Muscle of leg (tissue), 11 donors: ENCODE data around the gene HDX. TPM values are rescaled to one million over a fixed set of nuclear protein-coding genes. Genes with fewer than 3 reads are reported as not detected.

Experiments
- DNase-seq: peaks from one replicate; pipeline ENCODE4 v3.0.0; 2013
- H3K27ac ChIP-seq: one replicate; pipeline ENCODE4 v1.5.1; 2013; ENCODE audit warnings: mild to moderate bottlenecking, low read length, control low read depth
- H3K27me3 ChIP-seq: one replicate; pipeline ENCODE4 v1.6.1; 2013; ENCODE audit warnings: low read length; ENCODE audit not compliant: control insufficient read depth, insufficient read depth
- H3K36me3 ChIP-seq: one replicate; pipeline ENCODE4 v1.6.1; 2013; ENCODE audit warnings: low read length; ENCODE audit not compliant: control insufficient read depth, insufficient read depth
- H3K4me1 ChIP-seq: one replicate; pipeline ENCODE4 v1.6.1; 2013; ENCODE audit warnings: low read length; ENCODE audit not compliant: control insufficient read depth, insufficient read depth
- H3K4me3 ChIP-seq: one replicate; pipeline ENCODE4 v1.5.1; 2013; ENCODE audit warnings: low read length, control low read depth
- H3K9me3 ChIP-seq: replicated peaks from 2 replicates; pipeline ENCODE4 v1.6.1; 2013; ENCODE audit warnings: low read depth, low read length; ENCODE audit not compliant: control insufficient read depth
- WGBS: methylation state at CpG from one replicate; pipeline ENCODE4 v1.1.5; 2013; ENCODE audit warnings: missing lambda C conversion rate; ENCODE audit not compliant: insufficient coverage; 5-methylcytosine and 5-hydroxymethylcytosine counted together
- polyA plus RNA-seq, 8 donors: library from polyadenylated mRNA; unstranded; fragments of 120-200 nt; gene quantifications; one replicate each; pipeline versions ENCODE4 v1.2.1 to v1.2.3, GENCODE V29; 2013; ENCODE audit warnings: inconsistent platforms in 1 of 8, low replicate concordance in 1 of 8; ENCODE audit not compliant: insufficient read length in 8 of 8, insufficient read depth in 1 of 8
- total RNA-seq: library from RNA; stranded (reverse); fragments of 120-200 nt; gene quantifications from one replicate; pipeline ENCODE4 v1.2.4, GENCODE V29; 2013

The HDX gene
- total and polyA plus RNA-seq, 9 donors: 2.8 to 5.0 (median 3.7) TPM

GRCh38 chrX:84469226-84469625 is 33.0 kb downstream of the HDX start:
- Histone ChIP-seq H3K9me3 (no peaks in the 10 kb centered on the region), H3K36me3 (peaks cover 4% of the 10 kb centered on the region), H3K27ac (no peak overlapping the region), H3K4me3 (no peak overlapping the region), H3K4me1 (no peaks in the 10 kb centered on the region), H3K27me3 (no peaks in the 10 kb centered on the region)
- WGBS: no CpG with 5 or more reads among the region's 3 CpGs
- peak; percentile 17 for DNase-seq

GRCh38 chrX:84467898-84468297 is 34.4 kb downstream of the HDX start:
- no peak for DNase-seq
- Histone ChIP-seq H3K4me3 (no peak overlapping the region), H3K4me1 (no peaks in the 10 kb centered on the region), H3K9me3 (no peaks in the 10 kb centered on the region), H3K36me3 (peaks cover 4% of the 10 kb centered on the region), H3K27me3 (no peaks in the 10 kb centered on the region), H3K27ac (no peak overlapping the region)
- WGBS: no CpG with 5 or more reads among the region's 1 CpG

- WGBS: 80% methylated on average over 1 of the region's 2 CpGs
Measured at GRCh38 chrX:84453351-84454246, 48.7 kb downstream of the HDX start.

DNA sequence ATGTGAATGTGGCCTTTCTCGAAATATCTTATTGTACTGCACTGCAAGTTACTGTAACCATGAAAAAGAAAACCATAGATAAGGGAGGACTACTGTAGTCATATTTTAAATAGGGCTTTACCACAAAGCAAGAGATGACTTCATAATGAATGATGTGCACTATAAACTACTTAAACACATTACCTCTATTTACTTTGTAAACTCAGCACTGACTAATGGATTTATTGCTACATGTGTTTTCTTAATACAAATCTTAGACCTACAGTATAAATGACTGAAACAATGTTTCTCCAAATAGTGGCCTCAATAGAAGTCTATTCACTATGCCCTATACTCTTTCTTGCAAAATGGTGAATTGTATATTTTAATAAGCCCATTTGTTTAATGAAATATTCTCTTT is 61.1 kb downstream of the HDX start:
- Histone ChIP-seq H3K27me3 (no peaks in the 10 kb centered on the region), H3K9me3 (peaks cover 14% of the 10 kb centered on the region), H3K4me3 (no peak overlapping the region), H3K36me3 (no peaks in the 10 kb centered on the region), H3K27ac (no peak overlapping the region), H3K4me1 (no peaks in the 10 kb centered on the region)
- DNase-seq: no peak
- no CpG with 5 or more reads among the region's 1 CpG for WGBS

More at GRCh38 chrX:84453351-84454246, 48.7 kb downstream of the HDX start:
- peak; percentile 14 for DNase-seq
- no peaks in the 10 kb centered on the region for H3K36me3 ChIP-seq
- no peaks in the 10 kb centered on the region for H3K9me3 ChIP-seq
- no peak overlapping the region for H3K27ac ChIP-seq
- H3K4me1 ChIP-seq: no peaks in the 10 kb centered on the region
- H3K4me3 ChIP-seq: no peak overlapping the region
- H3K27me3 ChIP-seq: no peaks in the 10 kb centered on the region

- H3K9me3 ChIP-seq: no peaks in the 10 kb centered on the region
- H3K4me1 ChIP-seq: no peaks in the 10 kb centered on the region
- DNase-seq: peak; percentile 23
- no peak overlapping the region for H3K27ac ChIP-seq
- no peaks in the 10 kb centered on the region for H3K36me3 ChIP-seq
- H3K27me3 ChIP-seq: no peaks in the 10 kb centered on the region
- H3K4me3 ChIP-seq: no peak overlapping the region
Measured at GRCh38 chrX:84415140-84415539, 87.1 kb downstream of the HDX start.

DNA sequence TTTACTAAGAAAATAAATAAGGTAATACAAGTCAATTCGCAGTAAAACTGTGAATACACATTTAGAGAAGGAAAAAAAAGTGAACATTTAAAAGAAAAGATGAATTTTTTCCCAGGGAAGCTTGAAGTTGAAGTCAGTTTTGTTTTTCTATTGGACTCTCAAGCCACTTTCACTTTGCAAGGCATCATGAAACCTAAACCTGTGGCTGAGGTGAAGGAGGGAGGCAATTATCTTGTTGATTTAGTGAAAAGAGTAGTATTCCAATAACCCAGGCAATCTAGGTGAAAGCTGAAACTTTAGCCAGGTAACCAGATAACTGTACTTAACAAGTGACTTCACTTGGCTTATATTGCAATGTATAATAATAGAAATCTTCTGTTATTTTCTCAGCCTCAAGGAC is 138.6 kb downstream of the HDX start:
- Histone ChIP-seq H3K27ac (peak overlapping the region; percentile 35), H3K4me1 (no peaks in the 10 kb centered on the region), H3K4me3 (no peak overlapping the region), H3K36me3 (no peaks in the 10 kb centered on the region), H3K27me3 (no peaks in the 10 kb centered on the region), H3K9me3 (peaks cover 2% of the 10 kb centered on the region)
- peak; percentile 16 for DNase-seq
- WGBS: no CpG with 5 or more reads among the region's 1 CpG

DNA sequence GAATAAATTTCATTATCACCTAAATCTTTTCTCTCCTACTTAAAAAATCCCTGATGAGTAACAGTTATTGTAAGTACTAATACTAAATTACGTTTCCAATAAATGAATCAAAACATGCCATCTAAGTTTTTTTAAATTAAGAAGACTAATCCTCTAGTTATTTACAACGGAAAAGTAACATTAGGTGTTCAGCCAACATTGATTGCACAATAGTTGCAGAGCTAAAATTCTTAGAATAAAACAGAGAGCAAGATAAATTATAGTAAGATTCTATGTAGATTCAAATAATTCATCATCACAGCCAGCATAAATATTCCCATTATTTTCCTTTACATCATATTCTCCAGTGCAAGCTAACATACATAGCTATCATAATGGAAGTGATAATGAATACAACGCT is 139.2 kb downstream of the HDX start:
- Histone ChIP-seq H3K9me3 (peaks cover 2% of the 10 kb centered on the region), H3K36me3 (no peaks in the 10 kb centered on the region), H3K4me1 (no peaks in the 10 kb centered on the region), H3K4me3 (no peak overlapping the region), H3K27ac (no peak overlapping the region), H3K27me3 (no peaks in the 10 kb centered on the region)
- peak; percentile 40 for DNase-seq
- no CpG with 5 or more reads among the region's 3 CpGs for WGBS

- no peak overlapping the region for H3K4me3 ChIP-seq
- peak overlapping the region; percentile 24 for H3K27ac ChIP-seq
- no peaks in the 10 kb centered on the region for H3K27me3 ChIP-seq
- H3K4me1 ChIP-seq: no peaks in the 10 kb centered on the region
- no CpG with 5 or more reads among the region's 3 CpGs for WGBS
- DNase-seq: peak; percentile 27
- no peaks in the 10 kb centered on the region for H3K36me3 ChIP-seq
- H3K9me3 ChIP-seq: peaks cover 2% of the 10 kb centered on the region
Measured at GRCh38 chrX:84362184-84362838, 139.9 kb downstream of the HDX start.

- H3K4me3 ChIP-seq: no peak overlapping the region
- no peak for DNase-seq
- WGBS: no CpG with 5 or more reads among the region's 1 CpG
- no peak overlapping the region for H3K27ac ChIP-seq
- no peaks in the 10 kb centered on the region for H3K27me3 ChIP-seq
- no peaks in the 10 kb centered on the region for H3K36me3 ChIP-seq
- no peaks in the 10 kb centered on the region for H3K9me3 ChIP-seq
- H3K4me1 ChIP-seq: no peaks in the 10 kb centered on the region
Measured at GRCh38 chrX:84358271-84358670, 144.0 kb downstream of the HDX start.

DNA sequence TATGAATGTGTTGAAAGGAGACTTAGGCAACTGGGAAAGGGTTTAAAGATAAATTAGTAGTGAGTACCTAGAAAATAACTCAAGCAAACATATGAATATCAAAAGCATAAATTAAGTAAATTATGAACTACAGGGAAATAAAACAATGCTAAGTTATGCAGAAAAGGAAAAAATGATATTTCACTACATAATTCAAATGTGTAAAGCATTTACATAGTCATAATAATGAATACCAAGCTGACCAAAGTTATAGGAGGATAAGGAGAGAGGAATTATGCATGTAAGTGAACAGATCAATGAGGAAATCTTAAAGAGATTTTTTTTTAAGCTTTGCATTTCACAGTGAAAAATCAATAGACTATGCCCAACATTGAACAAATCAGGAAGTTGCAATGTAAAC is 145.0 kb downstream of the HDX start:
- no peaks in the 10 kb centered on the region for H3K36me3 ChIP-seq
- H3K27ac ChIP-seq: no peak overlapping the region
- no peaks in the 10 kb centered on the region for H3K9me3 ChIP-seq
- no peaks in the 10 kb centered on the region for H3K27me3 ChIP-seq
- DNase-seq: no peak
- no peak overlapping the region for H3K4me3 ChIP-seq
- H3K4me1 ChIP-seq: no peaks in the 10 kb centered on the region
